ENCODE data around the gene ANKRD6.

- TF ChIP-seq EP300 (IDR thresholded peaks at IDR 0.05; ENCODE audit: low read depth) (no peak), CTCF (IDR thresholded peaks at IDR 0.05) (no peak)
Measured at GRCh38 chr6:89669002-89669401, 236.1 kb downstream of the ANKRD6 start.
